Measurements from ENCODE around the gene MTHFD1.
"Not testable (repeated sequence)": the region's sequence is repeated elsewhere in the genome, so short reads cannot be mapped to it uniquely, and the experiment has no call there.

The MTHFD1 gene

DNA sequence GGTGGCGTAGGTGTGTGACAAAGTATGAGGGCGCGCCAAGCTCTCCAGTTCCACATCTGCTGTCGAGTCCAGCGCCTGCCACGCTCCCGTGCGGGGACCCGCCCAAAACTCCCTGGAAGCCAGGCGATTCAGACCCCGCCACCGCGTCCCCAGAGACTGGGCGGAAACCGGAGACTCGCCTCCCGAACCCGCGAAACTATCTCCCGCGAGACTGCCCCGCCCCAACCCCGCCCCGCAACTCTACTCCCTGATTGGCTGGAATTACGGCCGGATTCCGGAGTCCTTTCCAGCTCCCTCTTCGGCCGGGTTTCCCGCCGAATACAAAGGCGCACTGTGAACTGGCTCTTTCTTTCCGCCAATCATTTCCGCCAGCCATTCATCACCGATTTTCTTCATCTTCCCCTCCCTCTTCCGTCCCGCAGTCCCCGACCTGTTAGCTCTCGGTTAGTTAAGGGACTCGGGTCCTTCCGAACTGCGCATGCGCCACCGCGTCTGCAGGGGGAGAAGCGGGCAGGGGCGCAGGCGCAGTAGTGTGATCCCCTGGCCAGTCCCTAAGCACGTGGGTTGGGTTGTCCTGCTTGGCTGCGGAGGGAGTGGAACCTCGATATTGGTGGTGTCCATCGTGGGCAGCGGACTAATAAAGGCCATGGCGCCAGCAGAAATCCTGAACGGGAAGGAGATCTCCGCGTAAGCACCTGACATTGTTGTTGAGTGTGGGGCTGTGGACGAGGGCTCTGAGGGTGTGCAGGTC lies at the start of gene MTHFD1:
TSS of gene MTHFD1 (plus strand) at position 572 of the 751 bp plus-strand sequence. CDS start at position 647, 75 bp downstream.
- FAIRE-seq, result peak; percentile 82

DNA sequence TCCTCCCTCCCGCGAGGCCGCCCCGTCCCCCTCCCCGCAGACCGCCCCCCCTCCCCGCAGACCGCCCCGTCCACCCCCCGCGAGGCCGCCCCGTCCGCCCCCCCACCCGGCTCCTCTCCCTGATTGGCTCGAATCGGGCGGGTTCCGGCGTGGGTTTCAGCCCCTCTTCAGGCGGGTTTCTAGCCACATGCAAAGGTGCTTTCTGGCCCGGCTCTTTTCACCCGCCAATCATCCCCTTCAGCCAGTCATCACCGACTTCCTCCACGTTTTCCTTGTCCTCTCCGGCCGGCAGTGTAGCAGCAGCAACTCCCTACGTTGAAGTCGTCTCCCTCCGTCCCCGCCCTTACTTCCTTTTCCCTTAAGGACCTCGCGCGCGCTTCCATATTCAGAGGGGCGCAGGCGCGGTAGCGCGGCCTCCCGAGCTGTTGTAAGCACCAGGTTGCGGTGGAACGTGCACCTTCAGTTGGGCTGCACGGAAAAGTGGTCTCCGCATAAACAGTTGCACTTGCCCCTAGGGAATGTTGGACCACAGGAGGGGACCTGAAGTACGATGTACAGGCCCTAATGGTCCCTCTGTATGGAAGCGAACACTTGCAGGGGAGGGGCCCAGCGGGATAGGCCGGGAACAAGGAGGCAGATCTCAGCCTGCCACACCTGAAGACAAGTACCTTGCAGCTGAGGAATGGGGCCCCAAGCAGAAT lies 49.4 kb upstream of the MTHFD1 start:
- FAIRE-seq, result peak; percentile 89

DNA sequence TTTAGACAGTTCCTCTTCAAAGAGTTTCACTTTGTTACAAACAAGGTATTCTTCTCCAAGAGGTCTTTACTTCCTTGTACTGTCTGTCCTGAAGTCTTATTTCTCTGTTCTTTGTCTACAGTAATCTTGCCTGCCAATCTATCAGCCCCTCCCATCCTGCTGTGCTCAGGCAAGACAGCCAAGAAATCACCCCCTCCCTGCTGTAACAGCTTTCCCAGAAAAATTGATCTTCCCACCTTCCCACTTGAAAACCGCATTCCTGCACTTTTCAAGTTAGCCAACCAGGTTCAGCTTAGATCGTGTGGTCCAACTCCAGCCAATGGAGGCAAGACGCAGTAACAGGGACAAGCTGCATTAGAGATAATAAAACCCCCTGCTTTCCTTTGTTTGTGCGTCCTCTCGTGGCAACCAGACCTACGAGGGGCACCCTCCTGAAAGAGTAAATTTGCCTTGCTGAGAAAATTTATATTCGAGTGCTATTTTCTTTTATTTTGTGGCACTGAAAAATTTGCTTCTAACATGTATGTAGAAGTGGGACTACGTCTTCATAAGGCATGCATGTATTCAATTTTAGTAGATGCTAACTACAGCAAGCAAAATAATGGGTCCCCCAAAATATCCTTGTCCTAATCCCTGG lies 47.5 kb upstream of the MTHFD1 start:
- no peak for FAIRE-seq

DNA sequence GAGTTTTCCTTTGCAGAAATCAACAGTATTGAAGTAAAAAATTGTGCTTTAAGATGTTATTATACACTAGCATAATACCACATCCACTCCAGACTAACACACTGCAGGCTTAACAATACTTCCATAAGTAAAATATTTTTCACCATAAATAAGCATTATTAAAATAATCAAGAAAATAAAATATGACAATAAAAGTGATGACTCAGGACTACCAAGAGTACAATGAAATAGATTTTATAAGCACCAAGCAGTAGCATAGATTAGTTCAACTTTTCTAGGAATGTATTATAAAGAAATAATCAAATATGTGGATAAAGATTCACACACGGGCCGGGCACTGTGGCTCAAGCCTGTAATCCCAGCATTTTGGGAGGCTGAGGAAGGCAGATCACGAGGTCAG lies 40.4 kb upstream of the MTHFD1 start:
- FAIRE-seq, result no peak

DNA sequence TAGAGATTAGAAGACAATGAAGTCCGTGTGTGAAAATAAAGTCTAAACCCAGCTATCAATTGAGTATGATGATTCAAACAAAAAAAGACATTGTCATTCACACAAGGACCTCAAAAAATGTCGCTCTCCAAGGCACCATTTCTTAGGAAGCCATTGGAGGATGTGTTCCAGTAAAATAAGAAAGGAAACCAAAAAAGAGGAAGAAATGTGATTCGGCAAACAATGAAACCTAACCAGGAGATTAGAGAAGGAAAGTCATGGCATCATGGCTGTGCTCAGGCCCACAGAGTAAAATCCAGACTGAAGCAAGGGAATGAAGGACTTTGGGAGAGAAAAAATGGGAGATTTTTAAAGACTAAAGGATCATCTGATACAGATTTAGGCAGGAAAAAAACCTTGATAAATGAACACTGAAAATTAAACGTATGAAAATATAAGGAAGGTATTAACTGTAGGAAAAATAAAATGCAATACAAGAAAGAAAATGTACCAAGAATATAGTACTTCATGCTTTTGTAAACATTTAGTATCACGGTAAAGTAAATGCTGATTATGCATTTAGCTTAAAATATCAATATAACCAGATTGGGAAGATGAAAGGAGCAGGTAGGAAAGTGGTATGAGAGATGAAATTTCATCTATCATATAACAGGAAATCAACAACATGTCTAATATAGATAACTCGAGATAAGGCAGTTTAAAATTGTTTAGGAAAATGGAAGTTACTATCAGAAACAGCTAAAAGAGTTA lies 38.2 kb upstream of the MTHFD1 start:
- no peak for FAIRE-seq

DNA sequence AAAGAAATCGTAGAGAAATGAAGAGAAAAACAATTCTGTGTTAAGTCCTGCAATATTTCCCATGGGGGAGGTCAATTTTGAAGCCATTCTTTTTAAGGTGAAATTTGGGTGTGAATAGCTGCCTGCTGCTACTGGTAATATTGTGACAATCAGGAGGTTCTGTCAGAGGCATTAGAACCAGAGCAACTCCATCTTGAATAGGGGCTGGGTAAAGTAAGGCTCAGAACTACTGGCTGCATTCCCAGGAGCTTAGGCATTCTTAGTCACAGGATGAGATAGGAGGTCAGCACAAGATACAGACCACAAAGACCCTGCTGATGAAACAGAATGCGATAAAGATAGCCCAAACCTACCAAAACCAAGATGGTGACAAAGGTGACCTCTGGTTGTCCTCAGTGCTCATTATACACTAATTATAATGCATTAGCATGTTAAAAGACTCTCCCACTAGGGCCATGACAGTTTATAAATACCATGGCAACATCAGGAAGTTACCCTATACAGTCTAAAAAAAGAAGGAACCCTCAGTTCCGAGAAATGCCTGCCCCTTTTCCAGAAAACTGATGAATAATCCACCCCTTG lies 24.8 kb upstream of the MTHFD1 start:
- FAIRE-seq, result no peak

DNA sequence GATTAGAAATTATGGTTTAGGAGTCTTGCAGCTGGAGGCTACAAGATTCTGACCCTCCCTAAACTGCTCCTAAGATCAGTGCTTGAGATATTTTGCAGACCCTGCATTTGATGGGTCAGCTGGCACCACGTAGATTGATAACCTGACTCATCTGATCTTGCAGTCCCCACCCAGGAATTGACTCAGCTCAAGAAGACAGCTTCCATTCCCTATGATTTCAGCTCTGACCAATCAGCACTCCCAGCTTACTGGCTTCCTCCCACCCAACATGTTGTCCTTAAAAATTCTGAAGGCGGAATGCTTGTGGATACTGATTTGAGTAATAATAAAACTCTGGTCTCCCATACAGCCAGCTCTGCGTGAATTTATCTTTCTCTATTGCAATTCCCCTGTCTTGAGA lies 23.2 kb upstream of the MTHFD1 start:
- no peak for FAIRE-seq

DNA sequence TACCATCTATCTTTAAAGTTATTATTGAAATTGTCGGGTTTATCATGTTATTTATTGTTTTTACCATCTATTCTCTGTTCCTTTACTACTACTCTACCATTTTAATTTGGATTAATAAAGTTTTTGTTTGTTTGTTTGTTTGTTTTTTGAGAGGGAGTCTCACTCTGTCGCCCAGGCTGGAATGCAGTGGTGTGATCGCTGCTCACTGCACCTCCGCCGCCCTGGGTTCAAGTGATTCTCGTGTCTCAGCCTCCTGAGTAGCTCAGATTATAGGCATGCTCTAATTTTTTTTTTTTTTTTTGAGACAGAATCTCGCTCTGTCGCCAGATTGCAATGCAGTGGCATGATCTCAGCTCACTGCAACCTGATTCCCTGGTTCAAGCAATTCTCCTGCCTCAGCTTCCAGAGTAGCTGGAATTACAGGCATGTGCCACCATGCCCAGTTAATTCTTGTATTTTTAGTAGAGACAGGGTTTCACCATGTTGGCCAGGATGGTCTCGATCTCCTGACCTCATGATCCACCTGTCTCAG lies 22.7 kb upstream of the MTHFD1 start:
- FAIRE-seq, result not testable (repeated sequence)

DNA sequence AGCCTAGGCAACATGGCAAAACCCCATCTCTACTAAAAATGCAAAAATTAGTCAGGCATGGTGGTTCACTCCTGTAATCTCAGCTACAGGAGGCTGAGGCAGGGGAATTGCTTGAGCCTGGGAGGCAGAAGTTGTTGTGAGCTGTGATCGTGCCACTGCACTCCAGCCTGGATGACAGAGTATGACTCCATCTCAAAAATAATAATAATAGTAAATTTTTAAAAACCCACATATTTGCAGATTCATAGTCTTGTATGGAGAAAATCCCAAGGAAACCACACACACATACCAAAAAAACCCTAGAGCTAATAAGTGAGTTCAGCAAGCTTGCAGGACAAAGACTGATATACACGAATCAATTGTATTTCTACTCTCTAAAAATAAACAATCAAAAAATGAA lies 19.0 kb upstream of the MTHFD1 start:
- no peak for FAIRE-seq

DNA sequence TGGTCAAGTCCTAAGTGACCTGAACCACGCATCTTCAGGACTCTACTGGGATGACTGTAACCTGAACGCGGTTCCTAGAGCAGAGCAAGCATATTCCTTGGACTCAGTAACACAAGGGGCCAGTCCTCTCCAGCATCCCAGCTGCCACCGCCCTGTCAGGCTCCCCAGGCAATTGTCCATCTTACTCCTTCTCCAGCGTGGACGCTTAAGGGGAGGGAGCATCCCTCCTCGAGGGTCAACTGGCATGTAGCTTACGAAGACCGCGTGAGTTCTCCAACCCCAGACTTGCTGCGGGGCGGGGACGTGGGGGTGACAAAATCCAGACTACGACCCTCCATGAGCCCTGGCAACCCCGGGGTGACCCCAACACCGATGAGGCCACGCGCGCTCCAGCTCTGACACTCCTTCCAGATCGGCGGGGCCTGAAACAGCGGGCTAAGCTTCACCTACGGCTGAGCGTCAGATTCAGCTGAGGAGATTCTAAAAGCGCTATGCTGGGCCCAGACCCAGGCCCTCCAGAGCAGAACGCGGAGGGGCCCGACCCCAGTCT lies 846 bp upstream of the MTHFD1 start:
- FAIRE-seq, result no peak

DNA sequence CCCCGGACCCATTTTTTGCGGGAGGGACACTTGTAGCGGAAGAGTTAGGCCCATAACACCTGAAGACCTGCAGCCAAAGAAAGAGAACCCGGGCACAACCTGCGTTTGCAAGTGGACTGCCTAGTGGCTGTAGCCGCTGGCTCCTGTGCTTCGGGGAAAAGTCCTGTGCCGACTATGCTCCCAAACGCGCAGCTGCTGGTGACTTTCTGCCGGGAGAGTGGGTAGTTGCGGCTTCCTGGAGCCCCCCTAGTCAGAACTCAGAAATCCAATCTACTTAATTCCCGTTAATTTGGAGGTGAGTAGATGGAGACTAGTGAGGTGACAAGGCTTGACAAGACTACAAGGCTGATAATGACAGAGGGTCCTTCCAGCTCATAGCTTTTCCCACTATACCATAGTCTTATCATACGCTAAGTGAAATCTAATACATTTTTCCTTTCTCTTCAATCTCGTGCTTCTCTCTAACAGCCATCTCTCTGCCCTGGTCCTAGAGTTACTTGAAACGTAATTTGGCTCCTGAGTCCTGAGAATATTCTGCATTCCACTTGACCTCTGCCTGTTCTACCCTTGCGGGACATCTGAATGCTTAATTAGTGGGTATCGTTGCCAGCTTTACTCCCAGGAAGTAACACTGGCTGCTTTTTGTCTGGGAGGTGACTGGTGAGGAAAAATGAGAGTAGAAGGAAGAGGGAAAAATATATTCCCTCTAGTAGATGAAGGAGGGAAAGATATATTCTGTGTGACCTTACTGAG lies 556 bp downstream of the MTHFD1 start:
- no peak for FAIRE-seq

DNA sequence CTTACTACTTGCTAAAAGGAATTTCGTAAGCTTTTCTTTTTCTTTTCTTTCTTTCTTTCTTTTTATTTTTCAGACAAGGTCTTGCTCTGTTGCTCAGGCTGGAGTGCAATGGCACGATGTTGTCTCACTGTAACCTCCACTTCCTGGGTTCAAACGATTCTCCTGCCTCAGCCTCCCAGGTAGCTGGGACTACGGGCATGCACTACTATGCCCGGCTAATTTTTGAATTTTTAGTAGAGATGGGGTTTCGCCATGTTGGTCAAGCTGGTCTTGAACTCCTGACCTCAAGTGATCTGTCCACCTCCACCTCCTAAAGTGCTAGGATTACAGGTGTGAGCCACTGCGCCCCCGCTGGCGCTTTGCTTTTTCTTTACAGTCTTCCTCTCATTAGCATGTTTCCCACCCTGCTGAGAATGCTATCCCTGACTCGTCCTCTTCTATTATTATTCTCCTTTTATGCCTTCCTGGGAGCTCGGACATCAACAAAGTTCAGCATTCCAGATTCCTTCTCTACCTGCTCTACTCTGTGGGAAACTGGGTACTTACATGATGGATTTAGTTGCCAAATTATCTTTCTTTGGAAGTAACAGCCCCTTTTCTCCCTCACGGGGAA lies 3.1 kb downstream of the MTHFD1 start:
- FAIRE-seq, result no peak

DNA sequence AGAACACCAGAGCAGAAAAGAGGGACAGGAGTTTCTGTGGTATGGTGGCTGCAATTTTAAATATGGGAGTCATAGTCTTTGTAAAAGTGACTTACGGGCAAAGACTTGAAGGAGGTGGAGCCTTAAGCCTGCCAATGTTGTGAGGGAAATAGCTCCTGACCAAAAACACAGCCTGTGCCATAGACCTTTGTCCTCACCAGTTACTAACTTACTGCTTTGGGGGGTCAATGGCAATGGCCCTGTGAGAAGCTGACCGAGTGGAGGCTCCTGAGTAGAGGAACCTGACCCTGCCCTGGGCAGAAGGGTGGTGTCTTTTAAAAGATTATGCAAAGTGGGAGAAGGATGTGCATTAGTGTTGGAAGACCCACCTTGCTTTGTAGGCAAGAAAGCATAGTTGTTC lies 3.8 kb downstream of the MTHFD1 start:
- no peak for FAIRE-seq

DNA sequence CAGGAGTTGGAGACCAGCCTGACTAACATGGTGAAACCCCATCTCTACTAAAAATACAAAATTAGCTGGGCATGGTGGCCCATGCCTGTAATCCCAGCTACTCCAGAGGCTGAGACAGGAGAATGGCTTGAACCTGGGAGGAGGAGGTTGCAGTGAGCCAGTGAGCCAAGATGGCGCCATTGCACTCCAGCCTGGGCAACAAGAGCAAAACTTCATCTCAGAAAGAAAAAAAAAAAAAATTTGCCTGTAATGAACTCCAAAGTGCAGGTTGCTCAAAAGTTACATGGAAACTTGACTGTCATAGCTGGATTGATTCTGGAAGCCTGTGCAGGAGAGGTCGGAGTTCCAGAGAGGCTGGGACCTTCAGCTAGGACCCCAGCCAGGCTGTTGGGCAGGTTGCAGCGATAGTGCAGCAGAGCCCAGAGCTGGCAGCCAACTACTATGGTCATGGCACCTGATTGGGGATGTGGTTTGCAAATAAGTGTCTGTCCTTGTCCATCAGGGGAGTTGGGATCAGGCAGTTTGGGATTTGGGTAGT lies 5.1 kb downstream of the MTHFD1 start:
- not testable (repeated sequence) for FAIRE-seq

DNA sequence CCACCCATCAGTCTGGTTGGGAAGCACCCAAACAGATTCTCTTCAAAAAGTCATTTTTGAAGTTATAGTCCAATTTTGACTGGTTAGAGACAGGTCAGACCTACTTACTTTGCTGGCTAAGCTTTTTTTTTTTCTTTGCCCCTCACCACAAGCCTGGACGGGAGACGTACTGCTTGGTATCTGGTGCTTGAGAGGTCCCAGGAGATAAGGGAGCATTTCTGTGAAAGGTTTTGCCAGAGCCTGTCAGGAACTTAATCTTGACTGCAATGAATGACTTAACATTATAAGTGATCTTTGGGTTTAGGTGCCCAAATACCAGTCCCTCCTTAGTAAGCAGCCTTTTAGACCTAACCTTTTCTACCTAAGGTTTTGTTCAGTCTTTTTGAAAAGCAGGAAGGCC lies 6.3 kb downstream of the MTHFD1 start:
- FAIRE-seq, result no peak

DNA sequence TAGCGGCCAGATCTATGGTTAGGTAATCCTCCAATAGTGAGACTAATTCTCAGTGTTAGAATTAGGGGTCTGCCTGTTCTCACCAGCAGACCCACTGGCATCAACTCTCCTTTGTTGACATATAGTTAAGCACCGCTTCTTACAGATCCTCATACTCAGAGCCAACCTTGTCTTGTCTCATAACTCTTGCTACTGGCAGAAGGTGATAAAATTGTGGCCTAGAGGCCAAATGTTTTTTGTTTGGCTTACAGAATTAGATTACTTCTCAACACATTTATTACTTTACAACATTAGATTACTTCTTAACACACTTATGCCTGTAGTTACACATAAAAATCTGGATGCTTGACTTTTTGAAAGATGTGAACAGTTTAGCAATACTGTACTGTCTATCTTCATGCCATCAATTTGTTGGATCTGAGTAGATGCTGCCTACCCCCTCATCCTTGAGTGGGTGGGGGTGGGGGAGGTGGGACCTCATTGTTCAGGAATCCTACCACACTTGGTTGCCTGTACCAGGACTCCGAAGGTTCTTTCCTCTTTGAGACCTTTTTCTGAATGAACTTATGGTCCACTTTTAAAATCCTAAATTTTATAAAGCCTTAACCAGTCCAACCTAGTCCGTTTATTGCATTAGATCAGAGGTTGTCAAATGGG lies 7.0 kb downstream of the MTHFD1 start:
- FAIRE-seq, result no peak

DNA sequence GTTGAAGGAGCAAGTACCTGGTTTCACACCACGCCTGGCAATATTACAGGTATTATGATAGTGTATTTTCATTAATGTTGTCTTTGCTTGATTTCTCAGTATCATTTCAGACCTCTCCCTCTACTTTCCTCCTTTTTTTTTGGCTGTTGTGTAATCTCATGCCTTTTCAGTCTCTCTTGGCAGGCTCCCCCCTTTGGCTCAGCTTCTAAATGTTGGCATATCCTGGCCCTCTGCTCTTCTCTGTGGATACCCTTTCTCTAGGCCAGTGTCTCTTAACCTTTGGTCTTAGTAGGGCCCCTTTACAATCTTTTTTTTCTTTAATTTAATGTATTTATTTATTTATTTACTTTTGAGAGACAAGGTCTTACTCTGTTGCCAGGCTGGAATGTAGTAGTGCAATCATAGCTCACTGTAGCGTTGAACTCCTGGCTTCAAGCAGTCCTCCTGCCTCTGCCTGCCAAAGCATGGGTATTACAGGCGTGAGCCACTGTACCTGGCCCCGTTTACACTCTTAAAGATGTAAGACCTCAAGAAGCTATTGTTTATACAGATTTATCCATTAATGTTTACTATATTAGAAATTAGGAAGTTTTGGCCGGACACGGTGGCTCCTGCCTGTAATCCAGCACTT lies 12.8 kb downstream of the MTHFD1 start:
- no peak for FAIRE-seq

DNA sequence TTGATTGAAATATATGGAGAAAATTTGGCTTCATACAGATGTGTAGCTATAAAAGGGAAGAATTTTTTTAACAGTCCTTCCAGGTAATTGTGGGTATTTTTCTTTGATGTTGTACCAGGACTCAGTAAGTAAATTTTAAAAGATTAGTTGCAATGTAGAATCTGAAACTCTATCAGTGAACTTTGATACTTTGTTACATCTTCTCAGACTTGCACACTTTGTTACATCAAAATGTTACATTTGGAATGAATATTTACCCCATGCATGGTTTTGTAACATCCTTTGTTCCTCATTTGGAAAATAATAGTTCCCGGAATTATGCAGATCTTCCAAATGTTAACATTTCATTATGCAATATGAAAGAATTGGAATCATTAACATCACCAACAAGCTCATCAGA lies 13.8 kb downstream of the MTHFD1 start:
- no peak for FAIRE-seq

DNA sequence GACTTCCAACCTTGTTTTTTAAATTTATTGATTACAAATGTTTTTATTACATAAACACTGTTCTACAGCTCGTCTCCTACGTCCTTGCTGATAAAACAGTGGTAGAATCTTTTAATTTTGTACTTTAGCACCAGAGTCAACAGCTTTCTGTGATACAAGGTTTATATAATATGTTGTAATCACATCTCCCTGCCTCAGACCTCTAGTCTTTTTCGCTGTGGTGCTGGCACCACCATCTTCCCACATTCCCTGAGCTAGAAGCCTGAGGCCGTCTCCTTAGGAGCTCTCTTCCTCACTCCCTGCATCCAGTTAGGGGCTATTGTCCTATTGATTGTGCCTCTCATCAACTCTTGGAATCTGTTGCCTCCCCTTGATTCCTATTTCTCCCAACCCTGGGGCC lies 17.1 kb downstream of the MTHFD1 start:
- no peak for FAIRE-seq

DNA sequence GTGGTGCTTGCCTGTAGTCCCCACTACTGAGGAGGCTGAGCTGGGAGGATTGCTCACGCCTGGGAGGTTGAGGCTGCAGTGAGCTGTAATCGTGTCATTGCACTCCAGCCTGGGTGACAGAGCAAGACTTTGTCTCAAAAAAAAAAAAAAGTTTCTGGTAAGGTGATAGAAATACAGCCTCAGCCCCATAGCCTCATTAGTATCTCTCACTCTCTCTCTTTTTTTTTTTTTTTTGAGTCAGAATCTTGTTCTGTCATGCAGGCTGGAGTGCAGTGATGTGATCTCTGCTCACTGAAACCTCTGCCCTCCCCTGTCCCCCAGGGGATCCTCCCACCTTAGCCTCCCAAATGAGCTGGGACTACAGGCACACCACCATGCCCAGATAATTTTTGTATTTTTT lies 19.2 kb downstream of the MTHFD1 start:
- no peak for FAIRE-seq
